GM21390 (cell line): ENCODE results near the gene MRPS31.
"Not testable (repeated sequence)": the region's sequence is repeated elsewhere in the genome, so short reads cannot be mapped to it uniquely, and the experiment has no call there.

Experiments
- ATAC-seq: cut with Tn5 transposase; IDR thresholded peaks from one replicate; pipeline ENCODE4 v1.9.1; 2021; ENCODE audit not compliant: unreplicated experiment

Gene MRPS31

DNA sequence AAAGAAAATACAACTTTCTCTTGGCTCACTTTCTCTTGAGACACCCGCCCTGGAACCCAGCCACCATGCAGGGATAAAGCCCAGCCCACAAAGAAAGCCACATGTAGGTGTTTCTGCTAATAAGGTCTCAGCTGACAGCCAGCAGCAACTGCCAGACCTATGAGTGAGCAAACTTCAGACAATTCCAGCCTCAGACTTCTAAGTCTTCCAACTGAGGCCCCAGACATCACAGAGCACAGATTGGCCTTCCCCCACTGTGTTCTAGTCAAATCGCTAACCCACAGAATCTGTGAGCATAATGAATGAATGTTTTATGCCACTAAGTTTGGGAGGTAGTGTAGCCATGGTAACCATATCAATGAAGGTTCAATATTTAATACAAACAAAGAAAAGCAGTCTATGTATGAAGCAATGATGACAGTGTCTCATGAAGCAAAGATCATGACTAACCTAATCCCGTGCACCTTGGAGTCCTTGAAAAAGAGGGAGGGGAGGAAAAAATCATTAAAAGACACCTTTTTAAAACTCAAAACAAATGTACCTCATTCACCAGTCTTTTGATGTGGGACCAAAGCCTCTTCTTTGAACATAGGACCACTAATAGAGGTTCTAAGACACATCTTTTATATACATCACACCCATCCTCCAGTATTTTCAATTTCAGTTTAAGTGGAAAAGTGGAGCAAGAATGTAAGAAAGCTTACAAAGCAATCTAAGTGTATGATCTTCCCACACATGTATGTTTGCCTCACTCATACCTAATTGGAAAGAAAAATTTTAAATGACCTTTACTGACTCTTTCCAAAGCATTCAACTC lies 6.2 kb downstream of the MRPS31 start:
- peak; percentile 41 for ATAC-seq

DNA sequence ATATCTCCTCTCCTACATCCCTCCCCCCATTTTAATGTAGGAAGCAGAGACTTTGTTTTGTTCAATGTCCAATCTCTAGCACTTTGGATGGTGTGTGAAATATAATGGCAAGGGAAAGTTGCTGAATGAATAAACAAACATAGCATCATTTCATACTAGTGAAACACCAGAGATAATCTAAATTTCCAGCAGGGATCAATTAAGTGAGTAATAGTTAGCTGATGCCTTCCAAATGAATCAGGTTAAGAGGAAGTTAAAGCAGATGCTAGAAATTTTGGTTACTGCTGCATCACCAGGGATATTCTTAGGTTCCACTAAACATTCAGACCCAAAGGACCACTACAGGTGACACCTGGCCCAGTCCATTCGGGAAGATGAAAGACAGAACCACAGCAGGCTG lies 8.1 kb downstream of the MRPS31 start:
- ATAC-seq: no peak

DNA sequence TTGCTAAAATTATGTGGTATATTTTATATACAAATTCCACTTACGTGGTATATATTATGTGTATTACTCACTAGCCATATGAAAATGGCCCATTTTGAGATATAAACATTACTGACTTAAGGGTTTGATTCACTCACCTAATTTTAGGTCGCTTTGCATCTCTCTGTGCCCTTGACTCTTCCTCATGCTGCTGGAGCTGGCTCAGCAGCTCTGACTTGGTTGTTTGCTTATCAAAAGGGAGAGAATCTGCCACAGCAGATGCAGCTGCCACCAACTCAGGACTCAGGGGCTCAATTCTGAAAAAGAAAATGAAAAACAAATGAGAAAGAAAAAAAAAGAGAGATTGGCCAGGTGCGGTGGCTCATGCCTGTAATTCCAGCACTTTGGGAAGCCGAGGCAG lies 12.2 kb downstream of the MRPS31 start:
- no peak for ATAC-seq

DNA sequence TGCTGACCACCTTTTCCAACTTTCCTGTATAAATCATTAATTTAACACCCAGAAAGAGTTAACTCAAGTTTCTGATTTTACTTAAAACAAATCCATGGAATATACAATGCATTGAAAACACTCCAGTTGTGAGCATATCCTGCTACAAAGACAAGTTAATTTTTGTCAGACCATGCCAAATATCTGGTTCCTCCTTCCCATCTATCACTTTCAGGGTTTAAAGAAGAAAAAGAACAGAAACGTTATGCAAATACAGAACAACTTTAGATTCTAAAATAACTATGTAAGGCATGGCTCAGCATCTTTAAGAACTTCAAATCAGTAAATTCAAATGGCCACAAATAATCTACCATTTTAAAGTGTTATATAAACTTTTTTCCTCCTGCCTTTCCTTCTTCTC lies 14.9 kb downstream of the MRPS31 start:
- ATAC-seq: peak; percentile 62

DNA sequence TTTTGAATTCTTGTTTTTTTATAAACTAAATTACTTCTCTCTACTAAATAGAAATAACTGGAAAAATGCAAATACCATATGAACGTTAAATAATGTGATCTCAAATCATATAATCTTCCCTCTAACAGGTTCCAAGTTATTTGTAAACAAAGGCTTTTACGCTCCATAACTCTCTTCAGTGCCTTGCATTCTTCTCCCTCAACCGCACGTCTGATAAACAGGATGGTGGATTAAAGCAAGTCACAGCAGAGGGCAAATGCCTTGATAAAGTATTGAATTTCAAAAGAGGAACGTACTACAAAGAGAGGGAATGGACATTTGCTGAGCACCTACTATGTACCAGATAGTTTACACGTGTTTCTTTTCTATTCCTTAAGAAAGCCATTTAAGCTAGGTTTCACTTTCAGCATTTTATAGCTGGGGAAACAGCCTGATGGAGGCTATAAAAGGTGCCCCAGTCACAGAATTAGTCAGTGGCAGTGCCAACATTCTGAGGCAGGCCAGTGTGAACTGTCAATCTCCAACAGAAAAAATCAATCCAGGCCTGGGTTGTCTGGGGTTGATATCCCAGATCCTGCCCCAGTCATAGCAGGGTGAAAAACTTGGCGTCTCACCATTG lies 15.8 kb downstream of the MRPS31 start:
- ATAC-seq: no peak

DNA sequence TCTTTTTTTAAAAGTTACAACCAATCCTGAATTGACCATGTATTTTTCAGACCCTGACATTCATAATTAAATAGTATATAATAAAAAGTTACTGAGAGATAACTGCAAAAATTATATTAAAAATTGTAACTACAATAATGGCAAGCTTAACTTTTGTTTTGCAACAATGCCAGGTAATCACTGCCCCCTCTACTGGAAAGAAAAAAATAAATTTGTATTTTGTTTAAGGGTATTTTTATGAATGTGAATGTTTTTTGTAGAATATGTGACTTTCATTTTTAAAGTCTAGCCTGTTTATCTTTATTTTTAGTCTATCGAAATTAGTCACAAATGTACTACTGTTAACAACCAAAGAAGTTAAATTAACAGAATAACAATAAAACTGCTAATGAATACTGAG lies 21.7 kb downstream of the MRPS31 start:
- no peak for ATAC-seq

DNA sequence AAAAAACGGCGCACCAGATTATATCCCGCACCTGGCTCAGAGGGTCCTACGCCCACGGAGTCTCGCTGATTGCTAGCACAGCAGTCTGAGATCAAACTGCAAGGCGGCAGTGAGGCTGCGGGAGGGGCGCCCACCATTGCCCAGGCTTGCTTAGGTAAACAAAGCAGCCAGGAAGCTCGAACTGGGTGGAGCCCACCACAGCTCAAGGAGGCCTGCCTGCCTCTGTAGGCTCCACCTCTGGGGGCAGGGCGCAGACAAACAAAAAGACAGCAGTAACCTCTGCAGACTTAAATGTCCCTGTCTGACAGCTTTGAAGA lies 35.8 kb downstream of the MRPS31 start:
- not testable (repeated sequence) for ATAC-seq

DNA sequence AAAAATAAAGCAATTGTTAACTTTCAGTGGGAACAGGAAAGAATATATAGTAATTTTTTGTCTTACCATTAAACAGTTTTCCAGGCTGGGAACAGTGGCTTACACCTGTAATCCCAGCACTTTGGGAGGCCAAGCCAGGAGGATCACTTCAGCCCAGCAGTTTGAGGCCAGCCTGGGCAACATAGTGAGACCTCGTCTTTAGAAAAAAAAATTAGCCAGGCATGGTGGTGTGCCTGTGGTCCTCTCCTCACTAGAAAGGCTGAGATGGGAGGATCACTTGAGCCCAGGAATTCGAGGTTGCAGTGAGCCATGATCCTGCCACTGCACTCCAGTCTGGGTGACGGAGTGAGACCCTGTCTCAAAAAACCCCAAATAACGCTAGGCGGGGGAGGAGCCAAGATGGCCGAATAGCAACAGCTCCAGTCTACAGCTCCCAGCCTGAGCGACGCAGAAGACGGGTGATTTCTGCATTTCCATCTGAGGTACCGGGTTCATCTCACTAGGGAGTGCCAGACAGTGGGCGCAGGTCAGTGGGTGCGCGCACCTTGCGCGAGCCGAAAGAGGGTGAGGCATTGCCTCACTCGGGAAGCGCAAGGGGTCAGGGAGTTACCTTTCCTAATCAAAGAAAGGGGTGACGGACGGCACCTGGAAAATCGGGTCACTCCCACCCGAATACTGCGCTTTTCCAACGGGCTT lies 36.3 kb downstream of the MRPS31 start:
- ATAC-seq: not testable (repeated sequence)

DNA sequence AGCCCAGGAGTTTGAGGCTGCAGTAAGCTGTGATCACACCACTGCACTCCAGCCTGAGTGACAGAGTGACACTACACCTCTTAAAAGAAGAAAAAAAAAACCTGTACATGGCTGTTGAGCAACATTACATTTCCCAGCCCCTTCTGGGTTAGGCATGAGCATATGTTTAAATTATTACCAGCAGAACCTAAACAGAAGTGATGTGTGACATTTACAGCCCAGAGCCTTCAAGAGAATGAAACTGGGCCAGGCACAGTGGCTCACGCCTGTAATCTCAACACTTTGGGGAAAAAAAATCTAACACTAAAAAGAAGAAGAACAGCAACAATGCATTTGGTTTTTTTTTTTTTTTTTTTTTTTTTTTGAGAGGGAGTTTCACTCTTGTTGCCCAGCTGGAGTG lies 38.3 kb downstream of the MRPS31 start:
- ATAC-seq: no peak

DNA sequence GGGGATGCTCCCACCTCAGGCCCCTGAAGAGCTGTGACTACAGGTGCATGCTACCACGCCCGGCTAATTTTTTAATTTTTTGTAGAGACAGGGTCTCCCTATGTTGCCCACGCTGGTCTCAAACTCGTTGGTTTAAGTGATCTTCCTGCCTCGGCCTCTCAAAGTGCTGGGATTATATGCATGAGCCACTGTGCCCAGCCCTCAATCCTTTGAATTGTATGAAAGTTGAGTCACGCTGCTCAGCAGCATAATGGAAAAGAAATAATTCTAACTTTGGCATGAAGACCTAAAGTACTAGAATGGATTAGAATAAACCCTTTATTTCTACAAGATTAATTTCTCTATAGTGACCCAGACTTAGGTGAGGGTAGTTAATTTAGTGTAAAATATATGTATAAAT lies 42.4 kb downstream of the MRPS31 start:
- no peak for ATAC-seq

DNA sequence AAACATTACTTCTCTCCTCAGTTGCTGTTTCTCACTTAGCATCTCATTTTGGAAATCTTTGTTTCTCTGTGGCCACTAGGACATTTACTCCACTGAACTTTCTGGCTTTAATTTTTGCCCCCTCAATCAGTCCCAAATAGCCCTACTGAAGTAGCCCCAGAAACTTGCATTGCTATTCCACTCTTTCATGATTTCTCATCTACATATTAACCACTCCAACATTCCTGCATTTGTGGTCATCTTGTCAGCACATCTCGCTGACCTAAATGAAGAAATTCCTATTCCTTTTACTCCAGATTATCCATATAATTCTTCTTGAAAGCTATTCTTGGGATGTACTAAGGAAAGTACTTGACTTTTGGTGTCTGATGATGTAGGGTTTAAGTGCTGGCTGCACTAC lies 56.6 kb downstream of the MRPS31 start:
- not testable (repeated sequence) for ATAC-seq

DNA sequence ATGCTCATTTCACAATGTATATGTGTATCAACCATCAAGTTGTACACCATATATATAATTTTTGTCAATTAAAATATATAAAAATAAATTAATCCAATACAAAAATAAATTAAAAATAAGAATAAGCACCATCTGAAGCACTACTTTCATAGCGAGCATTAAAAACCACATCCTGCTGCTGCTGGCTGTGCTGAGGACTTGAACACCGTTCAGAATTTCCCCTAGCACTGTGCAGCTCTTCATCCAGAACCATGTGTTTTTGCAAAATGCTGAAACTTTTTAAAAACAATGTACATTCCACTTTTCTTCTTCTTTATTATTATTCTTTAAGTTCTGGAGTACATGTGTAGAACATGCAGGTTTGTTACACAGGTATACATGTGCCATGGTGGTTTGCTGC lies 64.6 kb downstream of the MRPS31 start:
- ATAC-seq: no peak

DNA sequence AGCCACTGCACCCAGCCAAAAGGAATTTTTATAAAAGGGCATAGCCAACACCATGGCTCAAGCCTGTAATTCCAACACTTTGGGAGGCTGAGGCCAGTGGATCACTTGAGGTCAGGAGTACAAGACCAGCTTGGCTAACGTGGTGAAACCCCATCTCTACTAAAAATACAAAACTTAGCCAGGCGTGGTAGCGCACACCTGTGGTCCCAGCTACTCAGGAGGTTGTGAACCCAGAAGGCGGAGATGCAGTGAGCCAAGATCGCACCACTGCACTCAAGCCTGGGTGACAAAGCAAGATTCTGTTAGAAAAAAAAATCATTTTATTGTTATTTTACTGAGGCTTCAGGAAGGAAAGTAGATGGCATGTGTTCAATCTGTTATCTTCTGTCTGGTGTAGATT lies 73.3 kb downstream of the MRPS31 start:
- peak; percentile 78 for ATAC-seq

DNA sequence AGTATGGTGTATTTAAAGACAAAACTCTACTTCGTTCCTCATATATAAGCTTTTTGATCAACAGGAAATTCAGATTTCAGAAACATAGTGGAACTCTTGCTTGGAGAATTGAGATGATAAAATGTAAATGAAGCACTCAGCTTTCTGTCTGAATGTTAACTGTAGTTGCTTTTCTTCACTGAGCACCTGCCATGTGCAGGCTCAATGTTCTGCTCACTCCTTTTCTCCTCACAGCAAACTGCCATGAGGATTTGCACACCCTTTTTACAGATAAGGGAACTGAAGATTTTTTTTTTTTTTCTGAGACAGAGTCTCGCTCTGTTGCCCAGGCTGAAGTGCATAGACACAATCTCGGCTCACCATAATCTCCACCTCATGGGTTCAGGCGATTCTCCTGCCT lies 76.6 kb downstream of the MRPS31 start:
- ATAC-seq: no peak

DNA sequence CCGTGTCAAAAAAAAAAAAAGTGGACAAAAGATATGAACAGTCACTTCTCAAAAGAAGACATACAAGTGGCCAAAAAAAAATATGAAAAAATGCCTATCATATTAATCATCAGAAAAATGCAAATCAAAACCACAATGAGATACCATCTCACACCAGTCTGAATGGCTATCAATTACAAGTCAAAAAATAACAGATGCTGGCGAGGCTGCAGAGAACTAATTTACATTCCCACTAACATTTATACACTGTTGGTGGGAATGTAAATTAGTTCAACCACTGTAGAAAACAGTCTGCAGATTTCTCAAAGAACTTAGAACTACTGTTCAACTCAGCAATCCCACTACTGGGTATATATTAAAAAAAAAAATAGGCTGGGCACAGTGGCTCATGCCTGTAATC lies 78.0 kb downstream of the MRPS31 start:
- ATAC-seq: peak; percentile 44

DNA sequence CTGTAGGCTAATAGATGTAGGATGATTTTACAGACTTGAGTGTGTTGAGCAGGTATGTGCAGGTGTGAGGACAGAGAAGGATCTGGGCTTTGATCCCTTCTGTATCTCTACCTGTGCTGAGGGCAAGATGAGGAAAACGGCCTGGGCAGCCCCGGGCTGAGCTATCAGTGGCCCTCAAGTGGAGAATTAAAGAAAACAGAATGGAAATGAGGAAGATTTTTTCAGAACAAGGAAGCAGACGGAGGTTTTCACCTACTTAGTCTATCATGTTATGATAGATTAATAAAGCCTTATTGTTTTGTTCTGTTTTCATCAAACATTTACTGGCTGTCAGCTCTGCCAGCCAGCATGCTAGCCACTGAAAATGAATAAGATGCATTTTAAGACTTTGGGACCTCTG lies 82.2 kb downstream of the MRPS31 start:
- no peak for ATAC-seq

DNA sequence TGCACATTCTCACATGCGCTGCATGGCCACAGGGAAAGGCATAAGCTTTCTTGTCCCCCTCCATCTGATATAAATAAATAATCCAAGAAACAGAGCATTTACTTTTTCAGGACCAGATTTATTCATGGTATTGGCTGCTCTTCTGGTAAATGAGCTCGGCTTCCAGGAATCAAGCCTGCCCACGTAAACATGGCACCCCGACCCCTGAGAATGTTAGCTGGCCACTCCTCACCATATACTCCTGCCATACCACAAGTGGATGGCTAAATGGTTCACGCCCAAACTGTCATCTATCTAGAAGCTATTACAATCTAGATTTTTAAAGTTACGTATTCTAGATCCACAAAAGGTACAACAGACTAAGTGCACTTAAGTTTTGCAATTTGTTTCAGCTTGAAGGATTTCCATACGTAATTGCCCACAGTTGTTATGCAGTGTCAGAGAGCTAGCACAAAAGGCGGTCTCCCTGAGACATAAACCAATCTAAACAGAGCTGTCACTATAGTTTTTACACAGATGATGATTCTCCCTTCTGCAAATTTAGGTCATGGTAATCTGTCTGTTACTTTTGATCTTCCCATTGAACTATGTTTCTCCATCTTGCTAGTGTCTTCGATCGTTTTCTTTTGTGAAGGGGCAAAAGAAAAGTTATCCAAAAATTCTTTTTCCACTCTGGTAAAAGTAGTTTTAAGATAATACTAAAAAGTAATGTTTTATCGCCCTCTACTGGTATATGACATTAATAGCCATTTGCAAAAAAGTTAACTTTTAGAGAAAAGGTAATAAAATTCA lies 88.3 kb downstream of the MRPS31 start:
- no peak for ATAC-seq

DNA sequence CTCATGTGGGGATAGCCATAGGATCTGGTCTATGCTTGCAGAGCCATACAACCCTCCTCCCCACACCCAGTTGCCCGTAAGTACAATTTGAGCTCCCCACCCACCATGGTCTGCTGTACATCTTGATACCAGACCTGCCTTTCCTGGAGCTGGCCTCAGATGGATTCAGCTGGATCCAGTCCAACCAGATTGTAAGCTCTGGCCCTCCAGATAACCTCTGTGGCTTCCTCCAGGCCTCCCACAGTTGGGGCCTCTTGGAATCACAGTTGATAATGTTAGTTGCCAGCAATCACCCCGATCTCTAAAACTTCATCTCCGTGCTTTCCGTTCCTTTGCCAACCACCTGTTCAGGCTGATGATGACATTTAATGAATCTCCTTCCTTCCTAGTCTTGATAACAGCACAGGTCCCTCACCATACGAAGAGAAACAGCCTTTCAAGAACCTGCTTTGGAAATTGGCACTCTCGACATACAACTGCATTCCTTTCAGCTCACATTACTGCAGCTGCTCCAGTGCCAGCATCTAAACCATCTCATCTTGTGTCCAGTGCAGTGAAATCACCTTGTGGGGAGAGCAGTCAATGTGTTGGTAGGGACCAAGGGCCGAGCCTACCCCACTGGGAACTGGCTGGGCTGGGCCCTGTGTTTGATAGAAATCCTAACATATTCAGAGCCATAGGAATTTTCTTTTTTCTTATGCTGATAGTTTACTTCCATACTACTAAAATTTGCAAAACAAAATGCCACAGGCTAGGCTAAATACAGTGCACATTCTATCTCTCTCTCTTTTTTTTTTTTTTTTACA lies 89.4 kb downstream of the MRPS31 start:
- ATAC-seq: no peak

DNA sequence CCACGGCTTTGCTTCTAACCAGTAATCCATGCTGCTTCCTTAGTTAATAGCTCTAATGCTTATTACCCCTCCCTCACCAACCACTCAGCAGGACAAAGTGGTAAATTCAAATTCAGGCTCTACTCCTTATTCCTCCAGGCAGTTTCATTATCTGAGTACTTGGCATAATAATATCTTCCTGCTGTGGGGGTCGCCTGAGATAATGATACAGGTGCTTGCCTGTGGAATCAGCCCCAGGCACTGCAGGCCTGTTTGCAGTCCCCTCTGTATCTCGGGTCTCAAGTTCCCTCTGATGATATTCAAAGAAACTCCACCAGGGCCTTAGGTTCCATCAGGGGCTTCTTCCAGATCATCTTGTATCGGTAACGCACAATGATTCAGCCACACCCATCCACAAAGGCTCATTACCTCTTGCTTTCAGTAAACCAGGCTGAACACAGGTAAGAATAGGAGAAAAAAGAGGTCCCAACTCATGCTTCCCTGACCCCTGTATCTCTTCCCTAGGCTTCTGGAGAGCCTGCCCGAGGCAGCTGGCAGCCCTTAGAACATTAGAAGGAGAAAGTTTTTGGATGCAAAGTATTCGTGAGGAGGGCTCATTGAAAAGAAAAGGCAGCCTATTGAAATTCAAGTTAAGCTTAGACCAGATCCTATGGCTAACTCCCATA lies 90.2 kb downstream of the MRPS31 start:
- no peak for ATAC-seq

DNA sequence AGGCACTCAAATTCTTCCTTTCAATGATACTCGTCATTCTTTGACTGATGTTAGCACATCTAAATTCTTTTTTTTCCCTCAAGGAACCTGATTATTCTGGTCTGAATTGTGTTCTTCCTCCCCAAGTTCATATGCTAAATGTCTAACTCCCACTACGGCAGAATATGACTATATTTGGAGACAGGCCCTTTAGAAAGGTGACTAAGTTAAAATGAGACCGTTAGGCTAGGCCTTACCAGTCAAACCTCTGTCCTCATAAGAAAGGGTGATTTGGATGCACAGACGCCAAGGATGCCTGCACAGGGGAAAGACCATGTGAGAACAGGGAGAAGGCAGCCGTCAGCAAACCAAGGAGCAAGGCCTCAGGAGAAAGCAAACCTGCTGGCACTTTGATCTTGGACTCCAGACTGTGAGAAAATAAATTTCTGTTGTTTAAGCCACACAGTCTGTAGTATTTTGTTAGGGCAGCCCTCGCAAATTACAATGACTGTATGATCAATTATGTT lies 91.5 kb downstream of the MRPS31 start:
- ATAC-seq: no peak
